D721Med (cell line): ENCODE measurements around the gene EHMT1.

ENCODE experiments used
- DNase-seq: peaks from one replicate; pipeline ENCODE4 v3.0.0; 2011; ENCODE audit warnings: low spot score; ENCODE audit not compliant: insufficient read length
- FAIRE-seq: peaks from 2 replicates; lab custom pipeline; 2011; peaks lifted over from hg19 to GRCh38; lab: Jason Lieb, UNC
- TF ChIP-seq, protein P1 (sequence below): IDR thresholded peaks from 2 replicates; pipeline ENCODE4 v1.5.1; 2012; ENCODE audit warnings: mild to moderate bottlenecking, control low read depth; ENCODE audit not compliant: insufficient read depth; ENCODE audit errors: missing control alignments

EHMT1 gene

DNA sequence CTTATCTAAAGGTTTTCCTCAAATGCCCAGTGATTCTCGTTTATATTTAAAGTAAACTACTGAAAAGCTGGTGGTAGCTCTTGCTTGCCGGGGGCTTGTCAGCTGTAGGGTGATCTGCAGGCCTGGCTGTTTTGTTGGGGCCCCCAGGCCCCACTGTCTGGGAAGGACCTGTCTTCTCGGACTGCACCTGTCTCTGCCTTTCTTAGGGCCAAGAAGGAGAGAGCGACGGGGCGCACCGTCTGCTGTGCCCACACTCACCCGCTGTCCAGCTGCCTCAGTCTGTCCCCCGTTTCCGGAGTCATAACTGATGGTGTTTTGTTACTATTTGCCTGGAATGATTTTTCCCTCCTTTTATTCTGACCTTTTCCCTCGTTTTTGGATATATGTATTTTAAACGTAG is 164.7 kb downstream of the EHMT1 start:
- FAIRE-seq, result no peak

DNA sequence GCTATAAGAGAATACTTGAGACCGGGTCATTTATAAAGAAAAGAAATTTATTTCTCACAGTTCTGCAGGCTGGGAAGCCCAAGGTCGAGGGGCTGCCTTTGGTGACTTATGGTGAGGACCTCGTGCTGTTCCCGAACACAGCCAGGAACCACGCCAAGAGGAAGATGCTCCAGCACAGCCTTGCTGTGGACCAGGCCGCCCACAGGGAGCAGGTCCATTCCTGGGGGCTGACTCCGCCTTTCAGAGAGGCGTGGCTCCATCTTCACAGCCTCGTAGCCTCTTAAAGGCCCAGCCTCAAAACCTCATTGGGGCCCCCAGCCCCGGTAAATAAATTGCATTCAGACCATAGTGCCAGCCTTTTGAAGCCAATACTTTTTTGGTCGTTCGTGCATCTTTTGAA is 165.2 kb downstream of the EHMT1 start:
- no peak for FAIRE-seq
- no peak for DNase-seq
- TF ChIP-seq, protein P1, sequence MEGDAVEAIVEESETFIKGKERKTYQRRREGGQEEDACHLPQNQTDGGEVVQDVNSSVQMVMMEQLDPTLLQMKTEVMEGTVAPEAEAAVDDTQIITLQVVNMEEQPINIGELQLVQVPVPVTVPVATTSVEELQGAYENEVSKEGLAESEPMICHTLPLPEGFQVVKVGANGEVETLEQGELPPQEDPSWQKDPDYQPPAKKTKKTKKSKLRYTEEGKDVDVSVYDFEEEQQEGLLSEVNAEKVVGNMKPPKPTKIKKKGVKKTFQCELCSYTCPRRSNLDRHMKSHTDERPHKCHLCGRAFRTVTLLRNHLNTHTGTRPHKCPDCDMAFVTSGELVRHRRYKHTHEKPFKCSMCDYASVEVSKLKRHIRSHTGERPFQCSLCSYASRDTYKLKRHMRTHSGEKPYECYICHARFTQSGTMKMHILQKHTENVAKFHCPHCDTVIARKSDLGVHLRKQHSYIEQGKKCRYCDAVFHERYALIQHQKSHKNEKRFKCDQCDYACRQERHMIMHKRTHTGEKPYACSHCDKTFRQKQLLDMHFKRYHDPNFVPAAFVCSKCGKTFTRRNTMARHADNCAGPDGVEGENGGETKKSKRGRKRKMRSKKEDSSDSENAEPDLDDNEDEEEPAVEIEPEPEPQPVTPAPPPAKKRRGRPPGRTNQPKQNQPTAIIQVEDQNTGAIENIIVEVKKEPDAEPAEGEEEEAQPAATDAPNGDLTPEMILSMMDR, result no peak

More for the DNA sequence above, 164.7 kb downstream of the EHMT1 start:
- no peak for DNase-seq
- TF ChIP-seq, protein P1, result no peak

DNA sequence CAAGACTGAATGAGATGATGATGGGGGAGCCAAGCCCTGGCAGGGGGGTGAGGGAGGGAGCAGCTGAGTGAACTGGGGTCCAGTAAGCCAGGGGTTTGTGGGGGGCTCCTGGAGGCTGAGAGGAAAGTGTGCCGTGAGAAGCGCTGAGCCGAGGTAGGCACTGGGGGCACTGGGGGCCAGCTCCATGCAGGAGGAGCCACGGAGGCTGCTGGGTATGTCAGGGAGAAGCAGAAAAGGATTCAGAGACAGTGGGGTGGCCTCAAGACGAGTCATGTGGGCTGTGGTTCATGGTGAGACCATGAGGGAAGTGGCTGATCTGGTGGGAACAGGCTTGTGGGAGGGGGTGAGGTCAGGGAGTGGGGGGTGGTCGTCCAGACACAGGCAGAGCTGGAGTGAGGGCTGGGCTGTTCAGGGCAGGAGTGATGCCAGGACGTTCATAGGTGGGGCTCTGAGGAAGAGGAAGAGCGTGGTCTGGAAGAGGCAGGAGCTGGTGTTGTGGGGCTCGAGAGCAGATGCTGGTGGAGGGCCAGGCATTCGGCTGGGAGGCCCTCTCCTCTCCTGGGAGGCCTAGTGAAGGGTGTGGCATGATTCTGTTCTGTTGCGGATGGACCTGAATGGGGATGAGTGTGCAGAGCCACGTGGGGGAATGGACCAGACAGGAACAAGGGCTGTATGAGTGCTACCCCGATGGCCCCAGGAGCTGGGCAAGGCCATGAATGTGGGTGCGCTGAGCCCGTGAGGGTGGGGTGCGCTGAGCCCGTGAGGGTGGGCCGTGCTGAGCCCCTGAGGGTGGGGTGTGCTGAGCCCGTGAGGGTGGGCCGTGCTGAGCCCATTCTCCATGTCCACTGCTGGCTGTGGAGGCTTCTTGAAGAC is 166.1 kb downstream of the EHMT1 start:
- no peak for FAIRE-seq
- TF ChIP-seq, protein P1, result no peak

DNA sequence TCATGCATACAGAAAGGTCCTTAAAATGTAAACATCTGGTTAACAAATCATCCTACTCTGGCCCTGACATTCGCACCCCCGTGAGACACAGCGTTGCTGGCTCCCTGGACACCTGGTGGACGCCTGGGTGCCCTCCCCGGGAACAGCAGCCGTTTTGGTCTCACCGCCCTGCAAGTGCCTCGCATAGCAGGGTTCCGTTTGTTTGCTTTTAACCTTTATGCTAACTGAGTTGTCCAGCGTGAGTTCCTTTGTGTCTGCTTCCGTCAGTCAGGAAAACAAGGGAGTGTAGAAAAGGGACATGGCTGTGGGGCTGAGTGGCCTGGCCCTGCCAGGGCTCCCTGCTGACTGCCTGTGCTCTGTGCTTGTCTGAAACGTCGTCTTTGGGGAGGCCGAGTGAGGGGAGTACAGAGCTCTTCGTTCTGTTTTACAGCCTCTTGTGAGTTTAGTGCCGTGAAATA is 166.9 kb downstream of the EHMT1 start:
- DNase-seq, result no peak
- no peak for FAIRE-seq
- TF ChIP-seq, protein P1, result no peak

More for the DNA sequence above, 166.1 kb downstream of the EHMT1 start:
- no peak for DNase-seq

DNA sequence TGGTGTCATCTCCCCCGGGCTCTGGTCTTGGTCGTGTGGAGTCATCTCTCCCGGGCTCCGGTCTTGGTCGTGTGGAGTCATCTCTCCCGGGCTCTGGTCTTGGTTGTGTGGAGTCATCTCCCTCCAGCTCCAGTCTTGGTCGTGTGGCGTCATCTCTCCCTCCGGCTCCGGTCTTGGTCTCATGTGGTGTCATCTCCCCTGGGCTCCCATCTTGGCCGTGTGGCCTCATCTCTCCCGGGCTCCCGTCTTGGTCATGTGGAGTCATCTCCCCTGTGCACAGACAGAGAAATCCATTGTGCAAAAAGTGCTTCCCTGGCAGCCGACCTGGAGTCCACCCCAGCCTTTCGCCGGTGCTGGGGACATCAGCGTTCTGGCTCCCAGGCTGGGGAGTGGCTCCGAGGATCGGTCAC is 167.7 kb downstream of the EHMT1 start:
- TF ChIP-seq, protein P1, result no peak
- no peak for DNase-seq
- FAIRE-seq, result no peak

DNA sequence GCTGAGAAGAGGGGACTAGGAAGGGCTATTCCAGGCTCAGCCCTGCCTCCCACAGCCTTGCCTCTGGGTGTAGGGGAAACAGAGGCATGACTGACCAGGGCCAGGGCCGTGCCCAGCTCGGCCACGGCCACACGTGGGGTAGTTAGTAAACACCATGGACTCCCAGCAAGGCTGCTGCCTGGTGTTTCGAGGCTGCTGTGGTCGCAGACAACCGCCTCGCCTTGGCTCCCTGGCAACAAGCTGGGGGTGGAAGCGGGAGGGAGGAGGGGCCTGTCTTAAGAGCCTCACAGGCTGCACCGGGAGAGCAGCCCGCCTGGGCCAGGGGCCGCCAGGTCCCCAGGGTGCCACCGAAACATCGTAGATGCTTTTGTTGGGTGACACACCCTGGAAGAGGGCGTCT is 168.6 kb downstream of the EHMT1 start:
- no peak for DNase-seq
- TF ChIP-seq, protein P1, result no peak
- FAIRE-seq, result no peak

DNA sequence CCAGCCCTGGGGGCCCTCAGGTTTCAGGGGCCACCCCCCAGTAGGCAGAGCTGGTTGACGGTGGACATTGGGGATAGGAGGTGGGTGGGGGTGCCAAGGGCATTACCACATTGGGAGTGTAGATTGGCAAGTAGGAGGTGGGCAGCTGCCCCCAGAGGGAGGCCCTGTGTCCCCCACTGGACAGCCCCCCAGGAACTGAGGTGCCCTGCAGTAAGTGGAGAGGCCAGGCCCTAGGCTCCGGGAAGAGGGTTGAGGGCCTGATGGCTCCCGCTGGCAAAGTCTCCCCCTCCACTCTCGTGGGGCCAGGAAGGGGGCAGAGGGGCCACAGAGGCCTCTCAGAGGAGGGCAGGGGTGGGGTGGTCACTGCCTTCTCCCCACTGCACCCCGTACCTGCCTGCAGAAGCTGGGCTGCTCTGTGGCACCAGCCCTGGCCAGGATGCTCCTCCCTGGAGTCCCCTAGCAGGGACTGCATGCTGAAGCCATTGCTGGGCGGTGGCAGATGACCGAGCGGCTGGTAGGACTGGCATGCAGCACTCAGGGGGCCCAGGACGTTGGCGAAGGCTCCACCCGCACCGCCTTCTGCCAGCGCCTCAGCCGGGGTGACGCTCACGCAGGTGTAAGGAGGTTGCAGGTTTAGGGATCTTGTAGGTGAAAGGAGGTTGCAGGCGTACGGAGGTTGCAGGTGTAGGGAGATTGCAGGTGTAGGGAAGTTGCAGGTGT is 169.1 kb downstream of the EHMT1 start:
- TF ChIP-seq, protein P1, result no peak
- DNase-seq, result no peak
- FAIRE-seq, result no peak
